ENCODE measurements around the gene TLCD3A.

DNA sequence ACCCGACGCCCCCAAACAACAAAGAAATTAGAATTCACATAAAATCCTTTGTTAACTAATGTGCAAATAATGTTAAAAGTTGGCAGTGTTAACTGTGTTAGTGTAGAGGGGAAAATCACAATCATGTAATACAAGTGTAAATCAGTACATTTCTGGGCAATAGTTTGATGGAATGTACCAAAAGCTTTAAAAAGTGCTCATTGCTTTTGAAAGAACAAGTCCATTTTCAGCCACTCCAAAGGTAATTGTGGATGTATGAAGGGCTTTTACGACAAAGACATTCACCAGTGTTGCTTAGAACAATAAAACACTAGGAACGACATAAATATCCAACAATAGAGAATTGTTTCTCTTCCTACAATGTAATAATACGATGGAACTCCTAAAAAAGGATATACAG is 40.6 kb downstream of the TLCD3A start:
- TF ChIP-seq, protein P1, sequence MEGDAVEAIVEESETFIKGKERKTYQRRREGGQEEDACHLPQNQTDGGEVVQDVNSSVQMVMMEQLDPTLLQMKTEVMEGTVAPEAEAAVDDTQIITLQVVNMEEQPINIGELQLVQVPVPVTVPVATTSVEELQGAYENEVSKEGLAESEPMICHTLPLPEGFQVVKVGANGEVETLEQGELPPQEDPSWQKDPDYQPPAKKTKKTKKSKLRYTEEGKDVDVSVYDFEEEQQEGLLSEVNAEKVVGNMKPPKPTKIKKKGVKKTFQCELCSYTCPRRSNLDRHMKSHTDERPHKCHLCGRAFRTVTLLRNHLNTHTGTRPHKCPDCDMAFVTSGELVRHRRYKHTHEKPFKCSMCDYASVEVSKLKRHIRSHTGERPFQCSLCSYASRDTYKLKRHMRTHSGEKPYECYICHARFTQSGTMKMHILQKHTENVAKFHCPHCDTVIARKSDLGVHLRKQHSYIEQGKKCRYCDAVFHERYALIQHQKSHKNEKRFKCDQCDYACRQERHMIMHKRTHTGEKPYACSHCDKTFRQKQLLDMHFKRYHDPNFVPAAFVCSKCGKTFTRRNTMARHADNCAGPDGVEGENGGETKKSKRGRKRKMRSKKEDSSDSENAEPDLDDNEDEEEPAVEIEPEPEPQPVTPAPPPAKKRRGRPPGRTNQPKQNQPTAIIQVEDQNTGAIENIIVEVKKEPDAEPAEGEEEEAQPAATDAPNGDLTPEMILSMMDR (conservative IDR thresholded peaks at IDR 0.05; ENCODE audit: low read depth, low read length): no peak
- TF ChIP-seq RAD21 (IDR thresholded peaks at IDR 0.05; ENCODE audit: low read length) (no peak), POLR2A (IDR thresholded peaks at IDR 0.05; ENCODE audit: low read depth, low read length) (no peak), SMC3 (IDR thresholded peaks at IDR 0.05; ENCODE audit: low read depth, low read length) (no peak), RFX5 (IDR thresholded peaks at IDR 0.05; ENCODE audit: low read depth, low read length) (no peak), MAFK (IDR thresholded peaks at IDR 0.05; ENCODE audit: low read depth, low read length) (no peak), MAZ (IDR thresholded peaks at IDR 0.05; ENCODE audit: borderline replicate concordance, low read depth, low read length) (no peak), BHLHE40 (IDR thresholded peaks at IDR 0.05; ENCODE audit: low read depth, low read length) (no peak), FOS (IDR thresholded peaks at IDR 0.05; ENCODE audit: low read depth, low read length) (no peak), NFE2L2 (IDR thresholded peaks at IDR 0.05; ENCODE audit: low read depth, low read length) (no peak), CHD1 (IDR thresholded peaks at IDR 0.05; ENCODE audit: low read depth, low read length) (no peak), CEBPB (IDR thresholded peaks at IDR 0.05; ENCODE audit: low read depth, low read length) (no peak), MXI1 (IDR thresholded peaks at IDR 0.05; ENCODE audit: borderline replicate concordance, low read depth, low read length) (no peak)
- TF ChIP-seq, protein P2, sequence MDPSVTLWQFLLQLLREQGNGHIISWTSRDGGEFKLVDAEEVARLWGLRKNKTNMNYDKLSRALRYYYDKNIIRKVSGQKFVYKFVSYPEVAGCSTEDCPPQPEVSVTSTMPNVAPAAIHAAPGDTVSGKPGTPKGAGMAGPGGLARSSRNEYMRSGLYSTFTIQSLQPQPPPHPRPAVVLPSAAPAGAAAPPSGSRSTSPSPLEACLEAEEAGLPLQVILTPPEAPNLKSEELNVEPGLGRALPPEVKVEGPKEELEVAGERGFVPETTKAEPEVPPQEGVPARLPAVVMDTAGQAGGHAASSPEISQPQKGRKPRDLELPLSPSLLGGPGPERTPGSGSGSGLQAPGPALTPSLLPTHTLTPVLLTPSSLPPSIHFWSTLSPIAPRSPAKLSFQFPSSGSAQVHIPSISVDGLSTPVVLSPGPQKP (IDR thresholded peaks at IDR 0.05; ENCODE audit: borderline replicate concordance, low read depth, low read length): no peak
